GM06990 (cell line): ENCODE results near the gene LPP.

Source experiments
- DNase-seq: peaks from one replicate; pipeline ENCODE4 v3.0.0-alpha.2; 2011; ENCODE audit not compliant: insufficient read length; ENCODE audit errors: extremely low read depth
- H3K27me3 ChIP-seq: replicated peaks from 2 replicates; pipeline ENCODE4 v1.6.0; 2011; ENCODE audit warnings: low read length; ENCODE audit not compliant: control insufficient read depth, insufficient read depth
- H3K36me3 ChIP-seq: 2 replicates; pipeline ENCODE4 v1.5.1; 2011; ENCODE audit warnings: low read length; ENCODE audit not compliant: control insufficient read depth, insufficient read depth
- H3K4me3 ChIP-seq: replicated peaks from 2 replicates; pipeline ENCODE4 v1.5.1; 2011; ENCODE audit warnings: low read depth, mild to moderate bottlenecking, control low read depth, low read length
- CTCF ChIP-seq: IDR thresholded peaks from 2 replicates; pipeline ENCODE4 v1.5.1; 2011; ENCODE audit warnings: low read length, control low read depth, mild to moderate bottlenecking, inconsistent platforms; ENCODE audit not compliant: insufficient read depth, poor library complexity, severe bottlenecking

LPP gene

DNA sequence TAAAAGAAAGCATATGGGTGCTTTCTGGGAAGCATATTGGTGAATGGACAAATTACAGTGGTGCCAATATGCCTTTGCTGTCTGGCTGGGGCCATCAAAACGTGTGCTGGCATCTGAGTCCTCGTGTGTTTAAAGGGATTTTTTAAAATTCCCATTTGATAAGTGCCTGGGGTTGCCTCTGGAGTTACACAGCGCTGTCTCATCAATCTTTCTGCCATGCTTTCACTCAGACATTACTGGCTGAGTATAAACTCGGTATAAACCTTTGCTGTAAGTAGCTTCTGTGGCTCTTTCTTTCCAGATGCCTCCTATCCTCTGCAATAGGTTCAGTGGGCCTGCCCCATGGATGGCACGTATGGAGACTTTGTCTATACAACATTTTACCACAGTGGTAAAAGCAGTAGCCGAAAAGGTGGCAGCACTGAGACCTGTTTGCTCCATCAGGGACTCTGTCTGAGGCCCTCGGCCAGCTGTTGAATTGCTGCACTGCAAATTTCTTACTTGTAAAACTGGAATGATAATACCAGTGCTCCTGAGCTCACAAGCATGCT lies 195.5 kb downstream of the LPP start:
- H3K36me3 ChIP-seq = no peaks in the 10 kb centered on the region
- peaks cover 1% of the 10 kb centered on the region for H3K27me3 ChIP-seq
- peak; percentile 28 for TF ChIP-seq CTCF
- DNase-seq = no peak
- H3K4me3 ChIP-seq = no peak overlapping the region

GRCh38 chr3:188349933-188350332 lies 196.0 kb downstream of the LPP start:
- Histone ChIP-seq H3K36me3 (no peaks in the 10 kb centered on the region), H3K27me3 (peaks cover 1% of the 10 kb centered on the region), H3K4me3 (no peak overlapping the region)
- TF ChIP-seq CTCF = no peak
- no peak for DNase-seq

- no peaks in the 10 kb centered on the region for H3K36me3 ChIP-seq
- DNase-seq = no peak
- no peak overlapping the region for H3K4me3 ChIP-seq
- no peak for TF ChIP-seq CTCF
- H3K27me3 ChIP-seq = peaks cover 1% of the 10 kb centered on the region
Observed at GRCh38 chr3:188350961-188351360, 197.0 kb downstream of the LPP start.

- Histone ChIP-seq H3K36me3 (no peaks in the 10 kb centered on the region), H3K4me3 (no peak overlapping the region), H3K27me3 (peaks cover 1% of the 10 kb centered on the region)
- no peak for DNase-seq
- TF ChIP-seq CTCF = no peak
Observed at GRCh38 chr3:188351648-188352047, 197.7 kb downstream of the LPP start.

DNA sequence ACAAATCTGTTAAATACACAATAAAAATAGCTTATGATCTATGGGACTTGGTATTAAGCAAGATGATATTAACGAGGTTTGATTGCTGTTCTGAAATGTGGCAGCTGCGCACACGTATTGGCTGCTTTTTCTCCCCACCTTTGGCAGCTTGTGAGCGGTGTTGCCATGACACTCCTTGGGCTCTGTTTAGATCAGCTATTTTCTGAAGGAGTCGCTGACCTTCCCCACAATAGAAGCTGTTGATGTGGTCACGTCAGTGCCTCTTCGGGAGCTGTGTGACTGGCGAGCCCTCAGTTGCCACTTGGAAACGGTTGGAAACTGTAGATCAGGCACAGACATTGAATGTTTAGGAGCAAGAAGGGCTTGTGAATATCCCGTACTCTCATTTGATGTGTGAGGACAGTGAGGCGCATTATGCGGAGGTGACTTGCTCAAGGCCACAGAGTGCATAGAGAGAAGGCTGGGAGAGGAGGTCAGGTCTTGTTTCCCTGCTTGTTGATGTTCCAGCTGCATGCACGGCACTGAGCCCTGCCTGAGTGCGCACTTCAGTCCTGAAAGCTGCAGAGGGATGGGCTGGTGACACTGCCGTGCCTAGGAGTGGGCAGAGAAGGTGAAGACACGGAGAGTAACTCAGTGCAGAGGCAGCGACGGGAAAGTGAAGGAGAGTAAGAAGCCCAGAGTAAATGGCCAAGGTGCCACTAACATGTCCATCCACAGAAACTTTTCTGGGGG lies 198.4 kb downstream of the LPP start:
- no peak for TF ChIP-seq CTCF
- peaks cover 1% of the 10 kb centered on the region for H3K27me3 ChIP-seq
- no peak overlapping the region for H3K4me3 ChIP-seq
- no peaks in the 10 kb centered on the region for H3K36me3 ChIP-seq
- no peak for DNase-seq

GRCh38 chr3:188353426-188353825 lies 199.5 kb downstream of the LPP start:
- no peak overlapping the region for H3K4me3 ChIP-seq
- TF ChIP-seq CTCF = no peak
- peaks cover 1% of the 10 kb centered on the region for H3K27me3 ChIP-seq
- no peak for DNase-seq
- no peaks in the 10 kb centered on the region for H3K36me3 ChIP-seq
